ENCODE data around the gene POFUT1.
"Not testable (repeated sequence)": the region's sequence is repeated elsewhere in the genome, so short reads cannot be mapped to it uniquely, and the experiment has no call there.

Gene POFUT1

GRCh38 chr20:32189691-32190615, 17.7 kb upstream of the POFUT1 start:
- DNase-seq = peak; percentile 42

GRCh38 chr20:32190616-32191415, 16.9 kb upstream of the POFUT1 start:
- no peak for DNase-seq

- DNase-seq = no peak
Observed at GRCh38 chr20:32191422-32191821, 16.3 kb upstream of the POFUT1 start.

GRCh38 chr20:32191873-32192272, 15.8 kb upstream of the POFUT1 start:
- no peak for DNase-seq

GRCh38 chr20:32192698-32193097, 15.0 kb upstream of the POFUT1 start:
- DNase-seq = no peak

- not testable (repeated sequence) for DNase-seq
Observed at GRCh38 chr20:32193336-32193735, 14.3 kb upstream of the POFUT1 start.

- no peak for DNase-seq
Observed at GRCh38 chr20:32193996-32194395, 13.7 kb upstream of the POFUT1 start.

GRCh38 chr20:32195581-32195980, 12.1 kb upstream of the POFUT1 start:
- DNase-seq = no peak

GRCh38 chr20:32196613-32197012, 11.1 kb upstream of the POFUT1 start:
- DNase-seq = not testable (repeated sequence)

GRCh38 chr20:32197136-32197535, 10.5 kb upstream of the POFUT1 start:
- DNase-seq = not testable (repeated sequence)

- no peak for DNase-seq
Observed at GRCh38 chr20:32199006-32199405, 8.7 kb upstream of the POFUT1 start.

- peak; percentile 47 for DNase-seq
Observed at GRCh38 chr20:32201296-32201976, 6.2 kb upstream of the POFUT1 start.

- no peak for DNase-seq
Observed at GRCh38 chr20:32201977-32202363, 5.7 kb upstream of the POFUT1 start.

- no peak for DNase-seq
Observed at GRCh38 chr20:32203356-32204204, 4.1 kb upstream of the POFUT1 start.

GRCh38 chr20:32204205-32205109, 3.2 kb upstream of the POFUT1 start:
- no peak for DNase-seq

- DNase-seq = no peak
Observed at GRCh38 chr20:32205110-32205842, 2.4 kb upstream of the POFUT1 start.

GRCh38 chr20:32205843-32206759, 1.6 kb upstream of the POFUT1 start:
- no peak for DNase-seq

GRCh38 chr20:32206760-32207625, 687 bp upstream of the POFUT1 start:
- DNase-seq = no peak

All from fibroblast of skin of back (primary cell).